ENCODE measurements around the gene NAA16. TPM values are rescaled to one million over a fixed set of nuclear protein-coding genes. Genes with fewer than 3 reads are reported as not detected.

The NAA16 gene
- total and polyA plus RNA-seq, 2 of the 4 experiments (the other 2 are of a cell fraction): 6.6 to 8.8 TPM

DNA sequence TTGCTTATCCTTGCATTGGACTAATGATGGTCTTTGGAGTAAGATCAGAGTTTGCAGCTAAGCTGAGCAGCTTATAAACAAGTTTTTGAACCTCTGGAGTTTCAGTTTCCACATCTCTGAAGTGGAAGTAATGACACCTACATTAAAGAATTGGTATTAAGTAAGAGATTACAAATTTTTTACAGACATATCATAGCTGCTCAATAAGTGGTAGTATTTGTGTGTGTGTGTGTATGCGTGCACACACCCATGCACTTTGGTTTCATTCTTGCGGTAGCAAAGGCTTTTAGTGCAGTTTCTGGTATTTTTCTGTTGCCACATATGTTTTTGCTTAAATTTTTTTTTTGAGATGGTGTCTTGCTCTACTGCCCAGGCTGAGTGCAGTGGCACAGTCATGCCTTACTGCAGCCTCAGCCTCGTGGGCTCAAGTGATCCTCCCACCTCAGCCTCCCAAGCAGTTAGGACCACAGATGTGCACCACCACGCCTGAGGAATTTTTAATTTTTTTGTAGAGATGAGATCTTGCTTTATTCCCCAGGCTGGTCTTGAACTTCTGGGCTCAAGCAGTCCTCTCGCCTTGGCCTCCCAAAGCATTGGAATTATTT is 4.5 kb downstream of the NAA16 start:
- WGBS, 2 experiments (ENCODE audit: extremely low coverage in 2 of 2, insufficient read length in 1 of 2): 80% methylated on average over 2 of the region's 5 CpGs; no CpG with 5 or more reads in 1 of the 2 experiments

More for the DNA sequence above, 4.5 kb downstream of the NAA16 start:
- BruUV-seq (replicated peaks): no TSS peak
- H3K27me3 ChIP-seq (ENCODE audit: control insufficient read depth, insufficient read depth, low read length): no peaks in the 10 kb centered on the region
- no peak overlapping the region for H3K4ac ChIP-seq (ENCODE audit: low read depth, low read length)
- no peak overlapping the region for H2BK20ac ChIP-seq (ENCODE audit: low read depth, low read length)
- H2BK15ac ChIP-seq (ENCODE audit: low read depth, low read length): no peak overlapping the region
- 0 out of 2 replicates have a peak overlapping the region, but pooled peaks have one; percentile 1 for H3K14ac ChIP-seq (replicated peaks; ENCODE audit: low read depth, low read length)
- no peaks in the 10 kb centered on the region; the same call in 1 of the 2 replicates for H3K36me3 ChIP-seq (ENCODE audit: control insufficient read depth, insufficient read depth, low read length)
- POLR2A ChIA-PET (ENCODE audit: unreplicated experiment): no interaction called here
- H3K23ac ChIP-seq (ENCODE audit: low read depth, low read length): peak overlapping the region; percentile 85
- H3K9me3 ChIP-seq (ENCODE audit: control insufficient read depth, insufficient read depth, low read length): no peaks in the 10 kb centered on the region
- CTCF ChIA-PET: no interaction called here
- H3K9me1 ChIP-seq (ENCODE audit: insufficient read depth, low read length): peaks cover 10% of the 10 kb centered on the region
- in situ Hi-C loops (cut with MboI; ENCODE audit: low sequenced_read_pairs) (loop anchor here (25.0 kb wide), 1 partner anchor 228 kb away; no protein-coding TSS in a partner anchor), dilution Hi-C loops (cut with HindIII; ENCODE audit: low sequenced_read_pairs, unreplicated experiment) (no loop called here), intact Hi-C loops (cut with micrococcal nuclease) (no loop called here)
- H2BK5ac ChIP-seq (ENCODE audit: low read depth, low read length, poor library complexity, severe bottlenecking): no peak overlapping the region
- peaks cover 31% of the 10 kb centered on the region for H4K20me1 ChIP-seq (ENCODE audit: insufficient read depth, low read length)
- no peak overlapping the region for H2AFZ ChIP-seq (replicated peaks; ENCODE audit: low read length, poor library complexity)
- H4K91ac ChIP-seq (ENCODE audit: insufficient read depth, low read depth, low read length): no peak overlapping the region
- peaks cover 5 to 54% of the 10 kb centered on the region in 2 experiments; a peak in 3 of 4 replicates for H3K79me1 ChIP-seq (ENCODE audit: low read depth in 1 of 2, low read length in 2 of 2)
- peak overlapping the region; percentile 46 for H3K4me2 ChIP-seq (ENCODE audit: low read depth, low read length)
- H2BK120ac ChIP-seq (ENCODE audit: low read depth, low read length): no peak overlapping the region
- no peak overlapping the region for H3K9ac ChIP-seq (ENCODE audit: low read depth, low read length)
- TF ChIP-seq RFX5 (IDR thresholded peaks at IDR 0.05; ENCODE audit: low read depth, low read length) (no peak), BHLHE40 (IDR thresholded peaks at IDR 0.05; ENCODE audit: low read depth, low read length) (no peak), RCOR1 (IDR thresholded peaks at IDR 0.05; ENCODE audit: insufficient replicate concordance, low read length) (no peak), MAFK (IDR thresholded peaks at IDR 0.05; ENCODE audit: low read depth, low read length) (no peak), MXI1 (IDR thresholded peaks at IDR 0.05; ENCODE audit: borderline replicate concordance, low read depth, low read length) (no peak), RAD21 (IDR thresholded peaks at IDR 0.05; ENCODE audit: low read length) (no peak), POLR2A (IDR thresholded peaks at IDR 0.05; ENCODE audit: low read depth, low read length) (no peak), NFE2L2 (IDR thresholded peaks at IDR 0.05; ENCODE audit: low read depth, low read length) (no peak), CHD1 (IDR thresholded peaks at IDR 0.05; ENCODE audit: low read depth, low read length) (no peak), SMC3 (IDR thresholded peaks at IDR 0.05; ENCODE audit: low read depth, low read length) (no peak), CEBPB (IDR thresholded peaks at IDR 0.05; ENCODE audit: low read depth, low read length) (no peak), MAZ (IDR thresholded peaks at IDR 0.05; ENCODE audit: borderline replicate concordance, low read depth, low read length) (no peak), FOS (IDR thresholded peaks at IDR 0.05; ENCODE audit: low read depth, low read length) (no peak)
- TF ChIP-seq, protein P1, sequence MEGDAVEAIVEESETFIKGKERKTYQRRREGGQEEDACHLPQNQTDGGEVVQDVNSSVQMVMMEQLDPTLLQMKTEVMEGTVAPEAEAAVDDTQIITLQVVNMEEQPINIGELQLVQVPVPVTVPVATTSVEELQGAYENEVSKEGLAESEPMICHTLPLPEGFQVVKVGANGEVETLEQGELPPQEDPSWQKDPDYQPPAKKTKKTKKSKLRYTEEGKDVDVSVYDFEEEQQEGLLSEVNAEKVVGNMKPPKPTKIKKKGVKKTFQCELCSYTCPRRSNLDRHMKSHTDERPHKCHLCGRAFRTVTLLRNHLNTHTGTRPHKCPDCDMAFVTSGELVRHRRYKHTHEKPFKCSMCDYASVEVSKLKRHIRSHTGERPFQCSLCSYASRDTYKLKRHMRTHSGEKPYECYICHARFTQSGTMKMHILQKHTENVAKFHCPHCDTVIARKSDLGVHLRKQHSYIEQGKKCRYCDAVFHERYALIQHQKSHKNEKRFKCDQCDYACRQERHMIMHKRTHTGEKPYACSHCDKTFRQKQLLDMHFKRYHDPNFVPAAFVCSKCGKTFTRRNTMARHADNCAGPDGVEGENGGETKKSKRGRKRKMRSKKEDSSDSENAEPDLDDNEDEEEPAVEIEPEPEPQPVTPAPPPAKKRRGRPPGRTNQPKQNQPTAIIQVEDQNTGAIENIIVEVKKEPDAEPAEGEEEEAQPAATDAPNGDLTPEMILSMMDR (conservative IDR thresholded peaks at IDR 0.05; ENCODE audit: low read depth, low read length): no peak
- TF ChIP-seq, protein P2, sequence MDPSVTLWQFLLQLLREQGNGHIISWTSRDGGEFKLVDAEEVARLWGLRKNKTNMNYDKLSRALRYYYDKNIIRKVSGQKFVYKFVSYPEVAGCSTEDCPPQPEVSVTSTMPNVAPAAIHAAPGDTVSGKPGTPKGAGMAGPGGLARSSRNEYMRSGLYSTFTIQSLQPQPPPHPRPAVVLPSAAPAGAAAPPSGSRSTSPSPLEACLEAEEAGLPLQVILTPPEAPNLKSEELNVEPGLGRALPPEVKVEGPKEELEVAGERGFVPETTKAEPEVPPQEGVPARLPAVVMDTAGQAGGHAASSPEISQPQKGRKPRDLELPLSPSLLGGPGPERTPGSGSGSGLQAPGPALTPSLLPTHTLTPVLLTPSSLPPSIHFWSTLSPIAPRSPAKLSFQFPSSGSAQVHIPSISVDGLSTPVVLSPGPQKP (IDR thresholded peaks at IDR 0.05; ENCODE audit: borderline replicate concordance, low read depth, low read length): no peak
- TF ChIP-seq, protein P3, sequence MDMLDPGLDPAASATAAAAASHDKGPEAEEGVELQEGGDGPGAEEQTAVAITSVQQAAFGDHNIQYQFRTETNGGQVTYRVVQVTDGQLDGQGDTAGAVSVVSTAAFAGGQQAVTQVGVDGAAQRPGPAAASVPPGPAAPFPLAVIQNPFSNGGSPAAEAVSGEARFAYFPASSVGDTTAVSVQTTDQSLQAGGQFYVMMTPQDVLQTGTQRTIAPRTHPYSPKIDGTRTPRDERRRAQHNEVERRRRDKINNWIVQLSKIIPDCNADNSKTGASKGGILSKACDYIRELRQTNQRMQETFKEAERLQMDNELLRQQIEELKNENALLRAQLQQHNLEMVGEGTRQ (IDR thresholded peaks at IDR 0.05; ENCODE audit: low read depth, low read length): no peak
- H2AK9ac ChIP-seq (replicated peaks; ENCODE audit: low read depth, low read length, poor library complexity): no peak overlapping the region
- H3K18ac ChIP-seq (ENCODE audit: low read depth, low read length): no peak overlapping the region
- ATAC-seq (ENCODE audit: low read depth): no peak
- H2AK5ac ChIP-seq (ENCODE audit: low read depth, low read length): 0 out of 2 replicates have a peak overlapping the region, but pooled peaks have one; percentile 16
- no peak overlapping the region for H3K4me3 ChIP-seq (ENCODE audit: insufficient read depth, low read depth, low read length)
- H4K8ac ChIP-seq (ENCODE audit: low read depth in 2 of 2, low read length in 2 of 2): 0 out of 4 replicates have a peak overlapping the region, but pooled peaks of 1 of the 2 experiments have one; percentile 8
- peaks cover 12% of the 10 kb centered on the region for H3K4me1 ChIP-seq (ENCODE audit: control insufficient read depth, insufficient read depth, low read length)
- H3K27ac ChIP-seq (ENCODE audit: insufficient read depth, low read length): no peak overlapping the region
- no peak overlapping the region for H3K56ac ChIP-seq (ENCODE audit: extremely low read depth, insufficient read depth, low read length)
- DNase-seq: peak; percentile 27
- H4K5ac ChIP-seq (ENCODE audit: low read depth, low read length): no peak overlapping the region; the same call in 1 of the 2 replicates

Data from IMR-90 (cell line).